NOMO-1 treated with dmso at 0.1 percent for 144 hours (cell line): ENCODE measurements around the gene UBE2O.
A peak's percentile ranks its signal among the peaks of the same experiment; 100 is the strongest.
"Not testable (repeated sequence)": the region's sequence is repeated elsewhere in the genome, so short reads cannot be mapped to it uniquely, and the experiment has no call there.

Source experiments
- DNase-seq: peaks from one replicate; lab custom pipeline; 2025; ENCODE audit not compliant: unreplicated experiment; lab: John Stamatoyannopoulos, UW

The UBE2O gene

GRCh38 chr17:76354747-76355310, 98.1 kb downstream of the UBE2O start:
- no peak for DNase-seq

- no peak for DNase-seq
Measured at GRCh38 chr17:76354317-76354729, 98.6 kb downstream of the UBE2O start.

- DNase-seq, result peak; percentile 89
Measured at GRCh38 chr17:76353599-76354316, 99.2 kb downstream of the UBE2O start, which contains the start of gene PRPSAP1. TSS of gene PRPSAP1 (minus strand) at chr17:76353916. CDS start at chr17:76353703, 213 bp downstream.

GRCh38 chr17:76353004-76353598, 99.9 kb downstream of the UBE2O start:
- no peak for DNase-seq

GRCh38 chr17:76351526-76352071, 101.4 kb downstream of the UBE2O start:
- DNase-seq, result no peak

- DNase-seq, result no peak
Measured at GRCh38 chr17:76350463-76350862, 102.5 kb downstream of the UBE2O start.

- not testable (repeated sequence) for DNase-seq
Measured at GRCh38 chr17:76346936-76347335, 106.0 kb downstream of the UBE2O start.

GRCh38 chr17:76345377-76345974, 107.5 kb downstream of the UBE2O start:
- DNase-seq, result no peak

- no peak for DNase-seq
Measured at GRCh38 chr17:76343106-76343505, 109.8 kb downstream of the UBE2O start.

- no peak for DNase-seq
Measured at GRCh38 chr17:76341301-76341700, 111.7 kb downstream of the UBE2O start.
